Activated CD4-positive, alpha-beta T cell treated with anti-CD3 and anti-CD28 coated beads, Interleukin-2, amount 10 ng/mL, durations not matched to agents 7 days and 5 days (primary cell): ENCODE data around the gene SLC2A6. TPM values are rescaled to one million over a fixed set of nuclear protein-coding genes. Genes with fewer than 3 reads are reported as not detected.

Experiments used
- CTCF ChIA-PET: fragments of 350-600 bp; sonication (Branson Sonifier 250); formaldehyde crosslinking; loops from one replicate; lab custom pipeline; 2021; ENCODE audit warnings: antibody characterized with exemption; lab: Charles Lee
- POLR2A ChIA-PET: fragments of 350-600 bp; sonication (Branson Sonifier 250); formaldehyde crosslinking; loops from one replicate; lab custom pipeline; 2021; ENCODE audit warnings: antibody characterized with exemption; lab: Charles Lee
- DNase-seq: peaks from one replicate; pipeline ENCODE4 v3.0.0-alpha.2; 2020
- H3K27ac Mint-ChIP-seq: one replicate; pipeline ENCODE4 v1.8.0; 2021; ENCODE audit warnings: mild to moderate bottlenecking, moderate library complexity, mixed read lengths
- H3K27me3 Mint-ChIP-seq: one replicate; pipeline ENCODE4 v1.8.0; 2021; ENCODE audit warnings: mixed read lengths
- H3K36me3 Mint-ChIP-seq: one replicate; pipeline ENCODE4 v1.8.0; 2021; ENCODE audit warnings: low read depth, mixed read lengths
- H3K4me1 Mint-ChIP-seq: one replicate; pipeline ENCODE4 v1.8.0; 2021; ENCODE audit warnings: mixed read lengths
- H3K4me3 Mint-ChIP-seq: one replicate; pipeline ENCODE4 v1.8.0; 2021; ENCODE audit warnings: mild to moderate bottlenecking, moderate library complexity, mixed read lengths
- H3K9me3 Mint-ChIP-seq: one replicate; pipeline ENCODE4 v1.8.0; 2021; ENCODE audit warnings: mixed read lengths
- total RNA-seq, 2 experiments: library from RNA; stranded (reverse); gene quantifications; one replicate each; pipeline ENCODE4 v1.2.3, GENCODE V29; 2021

Gene SLC2A6
- total RNA-seq, 2 experiments from 2014 or later = 1.6 to 2.0 TPM

DNA sequence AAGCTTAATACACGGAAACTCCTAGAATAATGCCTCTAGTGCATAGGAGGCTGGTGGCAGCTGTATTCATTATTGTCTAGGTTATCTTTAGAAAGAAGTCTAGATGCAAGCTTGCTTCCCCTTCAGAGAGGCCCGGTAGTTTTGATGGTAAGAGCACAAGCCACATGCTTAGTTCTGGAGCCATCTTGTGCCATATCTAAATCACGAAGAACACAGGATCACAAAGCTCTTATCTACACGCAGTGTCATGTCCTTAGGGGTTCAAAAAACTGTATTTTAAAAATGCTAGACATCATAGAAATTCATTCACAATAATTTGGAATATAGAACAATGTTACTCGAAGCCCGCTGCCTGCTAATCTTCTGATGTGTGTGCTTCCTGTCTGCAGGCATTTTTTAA, 12.9 kb downstream of the SLC2A6 start:
- DNase-seq = no peak
- POLR2A ChIA-PET = no interaction called here
- Mint-ChIP-seq H3K27ac (no peak overlapping the region), H3K4me3 (no peak overlapping the region), H3K36me3 (no peaks in the 10 kb centered on the region), H3K9me3 (no peaks in the 10 kb centered on the region), H3K4me1 (no peaks in the 10 kb centered on the region), H3K27me3 (peaks cover 6% of the 10 kb centered on the region)
- CTCF ChIA-PET = no interaction called here

DNA sequence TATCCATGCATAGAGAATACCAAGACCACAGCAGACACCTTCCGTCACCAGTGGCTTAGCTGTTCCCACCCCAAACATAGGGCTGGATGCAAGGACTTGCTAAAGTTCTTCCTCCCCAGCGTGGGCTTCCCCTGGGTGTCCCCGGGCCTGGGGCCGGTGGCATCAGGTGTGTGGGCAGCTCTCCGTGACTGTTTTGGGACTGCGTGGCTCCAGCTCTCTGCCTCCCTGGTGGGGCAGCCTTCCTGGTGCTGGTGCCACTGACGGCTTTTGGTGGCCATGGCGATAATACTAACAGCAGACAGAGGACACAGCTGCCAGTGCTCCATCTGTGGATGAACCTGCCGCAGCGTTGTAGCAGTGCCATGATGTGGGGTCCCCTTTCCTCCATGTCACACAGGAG, 14.3 kb downstream of the SLC2A6 start:
- POLR2A ChIA-PET = no interaction called here

GRCh38 chr9:133463864-133464615, 14.9 kb downstream of the SLC2A6 start:
- no peak overlapping the region for H3K27ac Mint-ChIP-seq
- no peak overlapping the region for H3K4me3 Mint-ChIP-seq
- peaks cover 2% of the 10 kb centered on the region for H3K4me1 Mint-ChIP-seq
- DNase-seq = no peak
- ChIA-PET POLR2A (no interaction called here), CTCF (no interaction called here)
- H3K27me3 Mint-ChIP-seq = peaks cover 6% of the 10 kb centered on the region
- H3K36me3 Mint-ChIP-seq = no peaks in the 10 kb centered on the region
- H3K9me3 Mint-ChIP-seq = no peaks in the 10 kb centered on the region

More for the DNA sequence above, 14.3 kb downstream of the SLC2A6 start:
- Mint-ChIP-seq H3K27me3 (peaks cover 6% of the 10 kb centered on the region), H3K27ac (no peak overlapping the region), H3K9me3 (no peaks in the 10 kb centered on the region), H3K36me3 (no peaks in the 10 kb centered on the region), H3K4me1 (peaks cover 2% of the 10 kb centered on the region), H3K4me3 (no peak overlapping the region)
- CTCF ChIA-PET = no interaction called here
- DNase-seq = no peak

DNA sequence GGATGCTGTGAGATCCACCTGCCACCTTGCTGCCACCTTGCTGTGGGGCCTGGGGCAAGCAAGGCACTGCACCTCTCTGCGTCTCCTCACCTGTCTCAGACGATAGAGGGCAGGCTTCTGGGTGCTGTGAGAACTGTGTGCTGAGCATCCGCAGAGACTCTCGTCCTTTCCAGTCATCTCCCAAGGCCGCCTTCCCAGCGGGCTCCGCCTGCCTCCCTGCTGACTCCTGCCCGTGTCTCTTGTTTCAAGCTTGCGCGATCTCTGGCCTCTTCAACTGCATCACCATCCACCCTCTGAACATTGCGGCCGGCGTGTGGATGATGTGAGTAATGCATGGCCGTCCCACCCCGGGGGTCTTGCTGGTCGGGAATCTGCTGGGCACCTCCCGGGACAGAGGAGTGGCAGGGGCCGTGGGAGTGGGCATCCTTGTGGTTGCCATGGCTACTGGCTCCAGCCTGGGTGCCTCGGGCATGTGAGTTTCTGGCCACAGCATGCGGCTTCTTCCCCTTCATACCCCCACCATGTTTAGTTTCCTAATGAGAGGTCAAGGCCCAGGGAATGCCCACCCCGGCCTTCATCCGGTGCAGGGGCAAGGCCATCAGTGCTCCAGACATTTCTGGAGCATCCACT, 15.6 kb downstream of the SLC2A6 start:
- H3K27ac Mint-ChIP-seq = no peak overlapping the region
- no peaks in the 10 kb centered on the region for H3K9me3 Mint-ChIP-seq
- peaks cover 2% of the 10 kb centered on the region for H3K4me1 Mint-ChIP-seq
- no peak overlapping the region for H3K4me3 Mint-ChIP-seq
- H3K27me3 Mint-ChIP-seq = peaks cover 6% of the 10 kb centered on the region
- DNase-seq = no peak
- CTCF ChIA-PET = interaction anchor here (1.3 kb wide), 1 partner anchor 13 kb away, joined by 4 read pairs; no protein-coding TSS in a partner anchor
- POLR2A ChIA-PET = no interaction called here
- H3K36me3 Mint-ChIP-seq = no peaks in the 10 kb centered on the region

DNA sequence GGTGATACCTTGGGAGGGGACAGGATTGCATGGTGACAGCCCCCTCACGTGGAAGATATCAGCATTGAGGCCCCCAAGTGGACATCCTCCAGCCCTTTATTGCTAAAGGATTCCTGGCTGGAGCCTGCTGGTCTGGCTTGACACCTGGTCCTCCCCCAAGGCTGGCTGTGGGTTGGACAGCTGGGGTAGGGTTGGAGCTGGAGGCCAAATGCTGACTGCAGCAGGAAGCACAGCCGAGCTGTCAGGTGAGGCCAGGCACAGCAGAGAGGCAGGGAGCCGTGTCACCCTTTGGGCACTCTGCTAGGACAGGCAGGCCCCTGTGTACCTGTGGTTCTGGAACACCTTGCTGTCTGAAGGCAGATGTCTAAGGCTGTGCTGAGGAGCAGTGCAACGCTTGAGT, 16.9 kb downstream of the SLC2A6 start:
- Mint-ChIP-seq H3K27me3 (peaks cover 6% of the 10 kb centered on the region), H3K4me3 (no peak overlapping the region), H3K27ac (no peak overlapping the region), H3K9me3 (no peaks in the 10 kb centered on the region), H3K4me1 (peaks cover 2% of the 10 kb centered on the region), H3K36me3 (no peaks in the 10 kb centered on the region)
- ChIA-PET POLR2A (no interaction called here), CTCF (interaction anchor here (1.3 kb wide), 1 partner anchor 12 kb away, joined by 4 read pairs; no protein-coding TSS in a partner anchor)
- no peak for DNase-seq

- ChIA-PET CTCF (interaction anchor here (1.2 kb wide), 1 partner anchor 84 kb away, joined by 3 read pairs; the partner anchor contains the start of gene STKLD1), POLR2A (no interaction called here)
- H3K9me3 Mint-ChIP-seq = no peaks in the 10 kb centered on the region
- H3K27me3 Mint-ChIP-seq = peaks cover 6% of the 10 kb centered on the region
- no peak overlapping the region for H3K27ac Mint-ChIP-seq
- peak overlapping the region; percentile 56 for H3K4me3 Mint-ChIP-seq
- DNase-seq = peak; percentile 27
- H3K36me3 Mint-ChIP-seq = no peaks in the 10 kb centered on the region
- H3K4me1 Mint-ChIP-seq = peaks cover 2% of the 10 kb centered on the region
These were observed 18.3 kb downstream of the SLC2A6 start for GRCh38 chr9:133460405-133461175.

DNA sequence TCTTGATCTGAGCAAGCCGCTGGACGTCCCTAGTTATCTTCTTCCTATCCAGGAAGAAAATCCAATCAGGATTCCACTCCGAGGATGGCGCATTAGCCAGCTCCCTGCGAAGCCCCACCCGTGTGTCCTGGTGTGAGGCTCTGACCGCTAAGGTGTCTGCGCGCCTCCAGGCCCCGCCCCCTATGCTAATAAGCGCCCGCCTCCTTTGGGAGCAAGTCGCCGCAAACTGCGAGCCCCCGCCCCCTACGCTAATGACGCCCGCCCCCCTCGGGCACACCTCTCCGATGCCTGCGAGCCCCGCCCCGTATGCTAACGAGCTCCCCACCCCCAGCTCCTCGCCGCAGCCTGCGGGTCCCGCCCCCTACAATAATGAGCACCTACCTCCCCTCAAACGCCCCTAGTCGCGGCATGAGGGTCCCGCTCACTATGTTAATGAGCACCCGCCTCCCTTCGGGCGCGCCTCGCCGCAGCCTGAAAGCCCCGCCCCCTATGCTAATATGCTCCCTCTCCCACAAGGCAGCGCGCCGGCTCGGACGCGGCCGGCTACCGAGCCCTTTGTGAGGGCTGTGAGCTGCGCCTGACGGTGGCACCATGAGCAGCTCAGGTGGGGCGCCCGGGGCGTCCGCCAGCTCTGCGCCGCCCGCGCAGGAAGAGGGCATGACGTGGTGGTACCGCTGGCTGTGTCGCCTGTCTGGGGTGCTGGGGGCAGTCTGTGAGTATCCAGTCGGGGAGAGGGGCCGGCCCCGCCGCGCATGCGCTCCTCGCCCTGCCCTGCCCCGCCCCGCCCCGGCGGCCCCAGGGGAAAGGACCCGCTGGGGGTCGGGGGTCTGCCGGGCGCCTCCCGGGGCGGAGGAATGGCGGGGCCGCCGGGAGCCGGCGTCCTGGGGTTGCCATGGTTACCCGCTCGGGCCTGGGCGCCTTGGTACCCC, 19.2 kb downstream of the SLC2A6 start, which contains the start of gene CACFD1:
CACFD1 (plus strand) TSS at position 503 of the 929 bp plus-strand sequence; CDS start at position 592, 89 bp downstream.
- Mint-ChIP-seq H3K4me1 (peaks cover 2% of the 10 kb centered on the region), H3K27ac (peak within 1 kb of the TSS; percentile 36), H3K4me3 (peak within 1 kb of the TSS; percentile 80), H3K36me3 (no peaks in the 10 kb centered on the region), H3K9me3 (no peaks in the 10 kb centered on the region), H3K27me3 (peaks cover 6% of the 10 kb centered on the region)
- peak; percentile 91 for DNase-seq
- ChIA-PET POLR2A (interaction anchor here (0.6 kb wide), 1 partner anchor 1240 kb away, joined by 3 read pairs; no protein-coding TSS in a partner anchor), CTCF (interaction anchor here (1.2 kb wide), 2 partner anchors 18 to 83 kb away, joined by 3 read pairs; partner anchors contain the start of gene STKLD1)

GRCh38 chr9:133458643-133459312, 20.1 kb downstream of the SLC2A6 start:
- H3K36me3 Mint-ChIP-seq = no peaks in the 10 kb centered on the region
- H3K4me1 Mint-ChIP-seq = peaks cover 2% of the 10 kb centered on the region
- DNase-seq = no peak
- H3K4me3 Mint-ChIP-seq = peak overlapping the region; percentile 80
- peaks cover 6% of the 10 kb centered on the region for H3K27me3 Mint-ChIP-seq
- ChIA-PET POLR2A (interaction anchor here (0.6 kb wide), 1 partner anchor 1239 kb away, joined by 3 read pairs; no protein-coding TSS in a partner anchor), CTCF (interaction anchor here (0.9 to 1.2 kb wide), 2 partner anchors 19 to 37 kb away, joined by 3 read pairs; no protein-coding TSS in a partner anchor)
- H3K27ac Mint-ChIP-seq = no peak overlapping the region
- no peaks in the 10 kb centered on the region for H3K9me3 Mint-ChIP-seq

GRCh38 chr9:133457748-133458147, 21.2 kb downstream of the SLC2A6 start:
- Mint-ChIP-seq H3K4me1 (peaks cover 2% of the 10 kb centered on the region), H3K27me3 (peaks cover 6% of the 10 kb centered on the region), H3K4me3 (no peak overlapping the region), H3K27ac (no peak overlapping the region), H3K36me3 (no peaks in the 10 kb centered on the region), H3K9me3 (no peaks in the 10 kb centered on the region)
- ChIA-PET CTCF (interaction anchor here (0.9 kb wide), 1 partner anchor 38 kb away, joined by 3 read pairs; no protein-coding TSS in a partner anchor), POLR2A (no interaction called here)
- no peak for DNase-seq

- no peak overlapping the region for H3K27ac Mint-ChIP-seq
- H3K4me1 Mint-ChIP-seq = peaks cover 2% of the 10 kb centered on the region
- POLR2A ChIA-PET = no interaction called here
- H3K9me3 Mint-ChIP-seq = no peaks in the 10 kb centered on the region
- H3K4me3 Mint-ChIP-seq = no peak overlapping the region
- peaks cover 6% of the 10 kb centered on the region for H3K27me3 Mint-ChIP-seq
- DNase-seq = no peak
- H3K36me3 Mint-ChIP-seq = no peaks in the 10 kb centered on the region
- CTCF ChIA-PET = no interaction called here
These were observed 21.7 kb downstream of the SLC2A6 start for GRCh38 chr9:133457233-133457632.

GRCh38 chr9:133456409-133456808, 22.5 kb downstream of the SLC2A6 start:
- Mint-ChIP-seq H3K4me3 (no peak overlapping the region), H3K27ac (no peak overlapping the region), H3K9me3 (no peaks in the 10 kb centered on the region), H3K4me1 (peaks cover 2% of the 10 kb centered on the region), H3K36me3 (no peaks in the 10 kb centered on the region), H3K27me3 (peaks cover 3% of the 10 kb centered on the region)
- no peak for DNase-seq
- ChIA-PET CTCF (no interaction called here), POLR2A (no interaction called here)
